Skeletal muscle tissue (tissue), 4 donors: ENCODE data around the gene FILIP1. TPM values are rescaled to one million over a fixed set of nuclear protein-coding genes. Genes with fewer than 3 reads are reported as not detected.

Experiments used
- H3K27ac ChIP-seq: one replicate; pipeline ENCODE4 v1.7.0; 2013; ENCODE audit warnings: mild to moderate bottlenecking, low read depth, low read length, inconsistent platforms
- H3K27me3 ChIP-seq, 3 donors: one replicate each; pipeline ENCODE4 v1.7.0; 2013; ENCODE audit warnings: low read length in 3 of 3; ENCODE audit not compliant: control insufficient read depth in 3 of 3, insufficient read depth in 3 of 3
- H3K36me3 ChIP-seq, 3 donors: one replicate each; pipeline ENCODE4 v1.7.0; 2013; ENCODE audit warnings: low read length in 3 of 3; ENCODE audit not compliant: control insufficient read depth in 3 of 3, insufficient read depth in 3 of 3
- H3K4me1 ChIP-seq, 3 donors: one replicate each; pipeline ENCODE4 v1.7.0; 2013; ENCODE audit warnings: low read length in 3 of 3, mild to moderate bottlenecking in 3 of 3; ENCODE audit not compliant: control insufficient read depth in 3 of 3, insufficient read depth in 3 of 3
- H3K4me3 ChIP-seq, 3 donors: one replicate each; pipeline ENCODE4 v1.7.0; 2013; ENCODE audit warnings: low read length in 3 of 3
- H3K9ac ChIP-seq, 3 donors: one replicate each; pipeline ENCODE4 v1.7.0; 2013; ENCODE audit warnings: low read length in 3 of 3, mild to moderate bottlenecking in 3 of 3, moderate library complexity in 2 of 3, low read depth in 1 of 3
- H3K9me3 ChIP-seq, 3 donors: one replicate each; pipeline ENCODE4 v1.7.0; 2013; ENCODE audit warnings: low read length in 3 of 3; ENCODE audit not compliant: control insufficient read depth in 3 of 3
- total RNA-seq: library from RNA; depleted of rRNA; stranded (reverse); fragments of >200 nt; gene quantifications from one replicate; pipeline ENCODE4 v1.2.3, GENCODE V29; 2014
- donor health status: Osteomylitis.

The FILIP1 gene
- total RNA-seq, 1 donor from 2014 or later = 19.3 TPM

- Histone ChIP-seq H3K9me3 (no peaks in the 10 kb centered on the region), H3K9ac (no peak overlapping the region), H3K4me3 (no peak overlapping the region), H3K27ac (no peak overlapping the region), H3K27me3 (no peaks in the 10 kb centered on the region), H3K4me1 (peaks cover 0 to 3% (median 0%) of the 10 kb centered on the region in 3 donors), H3K36me3 (peaks cover 6 to 11% (median 6%) of the 10 kb centered on the region in 3 donors)
Observed at GRCh38 chr6:75353644-75354043, 140.0 kb downstream of the FILIP1 start.

DNA sequence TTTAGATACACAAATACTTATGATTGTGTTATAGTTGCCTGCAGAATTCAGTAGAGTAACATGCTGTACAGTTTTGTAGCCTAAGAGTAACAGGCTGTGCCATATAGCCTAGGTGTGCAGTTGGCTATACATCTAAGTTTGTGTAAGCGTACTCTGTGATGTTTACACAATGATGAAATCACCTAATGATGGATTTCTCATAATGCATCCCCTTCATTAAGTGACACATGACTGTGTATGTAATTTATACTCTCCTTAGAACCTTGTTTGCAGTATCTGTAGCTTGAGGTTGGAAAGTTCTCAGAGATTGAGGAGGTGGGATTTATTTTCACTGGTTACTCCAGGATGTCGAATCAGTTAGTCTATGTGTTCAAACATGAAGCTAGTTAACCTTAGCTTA lies 142.0 kb downstream of the FILIP1 start:
- Histone ChIP-seq H3K4me3 (no peak overlapping the region), H3K27ac (no peak overlapping the region), H3K9me3 (no peaks in the 10 kb centered on the region), H3K27me3 (no peaks in the 10 kb centered on the region), H3K9ac (no peak overlapping the region), H3K4me1 (peaks cover 0 to 3% (median 0%) of the 10 kb centered on the region in 3 donors), H3K36me3 (peaks cover 3 to 11% (median 6%) of the 10 kb centered on the region in 3 donors)

DNA sequence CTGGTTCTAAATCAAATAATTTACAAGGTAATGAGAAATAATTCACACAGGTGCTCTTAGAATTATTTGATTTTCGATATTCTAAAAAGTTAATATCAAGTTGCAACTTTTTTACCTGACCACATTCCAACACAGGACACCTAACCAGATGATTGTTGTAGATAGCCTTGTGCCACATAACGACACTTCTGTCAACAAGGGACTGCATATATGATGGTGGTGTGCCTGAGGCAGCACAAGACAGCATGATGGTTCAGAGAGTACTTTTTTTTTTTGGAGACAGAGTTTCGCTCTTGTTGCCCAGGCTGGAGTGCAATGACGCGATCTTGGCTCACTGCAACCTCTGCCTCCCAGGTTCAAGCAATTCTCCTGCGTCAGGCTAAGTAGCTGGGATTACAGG lies 142.8 kb downstream of the FILIP1 start:
- peaks cover 3 to 11% (median 6%) of the 10 kb centered on the region in 3 donors for H3K36me3 ChIP-seq
- no peak overlapping the region for H3K9ac ChIP-seq
- H3K27me3 ChIP-seq = no peaks in the 10 kb centered on the region
- H3K4me1 ChIP-seq = peaks cover 0 to 3% (median 0%) of the 10 kb centered on the region in 3 donors
- H3K9me3 ChIP-seq = no peaks in the 10 kb centered on the region
- no peak overlapping the region for H3K4me3 ChIP-seq
- H3K27ac ChIP-seq = no peak overlapping the region

DNA sequence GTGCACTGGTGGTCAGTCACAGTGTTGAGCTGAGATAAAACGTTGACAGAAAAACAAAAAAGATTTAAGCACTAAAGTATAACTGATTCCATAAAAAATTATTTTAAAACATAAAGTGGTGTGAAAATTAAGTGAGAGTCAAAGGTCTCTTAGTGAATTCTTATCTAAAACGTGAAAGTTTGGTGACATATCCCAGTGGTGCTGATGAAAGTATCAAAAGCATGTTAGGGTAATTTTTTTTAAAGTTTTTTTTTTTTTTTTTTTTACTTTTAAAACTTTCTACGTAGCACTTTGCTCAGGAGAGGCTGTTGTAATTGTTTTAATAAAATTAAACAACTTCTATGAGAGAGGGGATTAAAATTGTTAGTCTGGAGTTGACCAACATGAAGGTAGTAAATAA lies 143.4 kb downstream of the FILIP1 start:
- Histone ChIP-seq H3K4me1 (peaks cover 0 to 3% (median 0%) of the 10 kb centered on the region in 3 donors), H3K27ac (no peak overlapping the region), H3K9ac (no peak overlapping the region), H3K4me3 (no peak overlapping the region), H3K36me3 (peaks cover 3 to 11% (median 6%) of the 10 kb centered on the region in 3 donors), H3K9me3 (no peaks in the 10 kb centered on the region), H3K27me3 (no peaks in the 10 kb centered on the region)

- no peaks in the 10 kb centered on the region for H3K9me3 ChIP-seq
- peak overlapping the region in 2 of 3 donors; percentile 14 to 60 for H3K4me3 ChIP-seq
- H3K36me3 ChIP-seq = peaks cover 5 to 11% (median 6%) of the 10 kb centered on the region in 3 donors
- no peak overlapping the region for H3K27ac ChIP-seq
- peaks cover 0 to 3% (median 0%) of the 10 kb centered on the region in 3 donors for H3K4me1 ChIP-seq
- H3K9ac ChIP-seq = no peak overlapping the region
- H3K27me3 ChIP-seq = no peaks in the 10 kb centered on the region
Observed at GRCh38 chr6:75349262-75349984, 144.2 kb downstream of the FILIP1 start.

- peaks cover 6 to 11% (median 8%) of the 10 kb centered on the region in 3 donors for H3K36me3 ChIP-seq
- no peak overlapping the region for H3K4me3 ChIP-seq
- H3K27me3 ChIP-seq = no peaks in the 10 kb centered on the region
- no peak overlapping the region for H3K27ac ChIP-seq
- H3K4me1 ChIP-seq = peaks cover 0 to 3% (median 0%) of the 10 kb centered on the region in 3 donors
- H3K9ac ChIP-seq = no peak overlapping the region
- no peaks in the 10 kb centered on the region for H3K9me3 ChIP-seq
Observed at GRCh38 chr6:75348882-75349261, 144.7 kb downstream of the FILIP1 start.

DNA sequence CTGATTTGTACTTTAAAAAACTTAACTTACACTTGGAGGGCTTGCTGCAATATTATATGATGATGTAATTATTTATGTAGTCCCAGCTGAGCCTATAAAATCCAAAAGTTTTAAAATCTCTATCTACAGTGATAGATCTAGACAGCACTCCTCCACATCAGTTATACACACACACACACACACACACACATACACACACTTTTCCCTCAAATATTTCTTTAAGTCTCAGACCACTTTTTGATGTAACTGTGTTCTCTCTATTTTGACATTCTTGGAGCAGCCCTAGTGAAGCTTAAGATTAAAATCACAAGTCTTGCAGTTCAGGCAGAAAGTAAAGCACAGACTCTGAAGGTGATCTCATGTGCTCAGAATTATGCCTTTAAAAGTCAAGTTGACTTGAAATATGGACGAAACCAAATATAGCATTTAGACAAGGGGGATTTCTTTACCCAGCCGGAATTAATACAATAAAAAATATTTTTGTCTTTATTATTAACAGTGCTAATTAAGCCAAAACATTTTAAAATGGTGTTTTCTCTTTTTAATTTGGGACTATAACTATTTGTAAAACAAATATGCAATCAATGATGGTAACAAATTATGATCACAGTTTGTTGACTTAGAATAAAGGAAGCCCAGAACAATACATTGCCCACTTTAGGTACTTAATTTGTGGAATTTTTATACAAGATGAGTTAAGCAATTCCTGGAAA lies 145.5 kb downstream of the FILIP1 start:
- H3K36me3 ChIP-seq = peaks cover 2 to 6% (median 5%) of the 10 kb centered on the region in 3 donors
- H3K27me3 ChIP-seq = no peaks in the 10 kb centered on the region
- no peak overlapping the region for H3K9ac ChIP-seq
- no peaks in the 10 kb centered on the region for H3K9me3 ChIP-seq
- no peak overlapping the region for H3K4me3 ChIP-seq
- H3K27ac ChIP-seq = no peak overlapping the region
- peaks cover 0 to 3% (median 0%) of the 10 kb centered on the region in 3 donors for H3K4me1 ChIP-seq

GRCh38 chr6:75345413-75345812 lies 148.2 kb downstream of the FILIP1 start:
- no peak overlapping the region for H3K9ac ChIP-seq
- H3K4me3 ChIP-seq = no peak overlapping the region
- H3K9me3 ChIP-seq = no peaks in the 10 kb centered on the region
- peaks cover 0 to 3% (median 0%) of the 10 kb centered on the region in 3 donors for H3K4me1 ChIP-seq
- H3K36me3 ChIP-seq = peaks cover 0 to 9% (median 8%) of the 10 kb centered on the region in 3 donors
- H3K27me3 ChIP-seq = no peaks in the 10 kb centered on the region
- H3K27ac ChIP-seq = no peak overlapping the region

GRCh38 chr6:75344455-75344854 lies 149.1 kb downstream of the FILIP1 start:
- Histone ChIP-seq H3K4me3 (no peak overlapping the region), H3K9ac (no peak overlapping the region), H3K27me3 (no peaks in the 10 kb centered on the region), H3K36me3 (peaks cover 0 to 9% (median 8%) of the 10 kb centered on the region in 3 donors), H3K27ac (no peak overlapping the region), H3K9me3 (no peaks in the 10 kb centered on the region), H3K4me1 (no peaks in the 10 kb centered on the region)

GRCh38 chr6:75344021-75344420 lies 149.6 kb downstream of the FILIP1 start:
- Histone ChIP-seq H3K4me1 (no peaks in the 10 kb centered on the region), H3K27ac (no peak overlapping the region), H3K27me3 (no peaks in the 10 kb centered on the region), H3K36me3 (peaks cover 0 to 9% (median 8%) of the 10 kb centered on the region in 3 donors), H3K4me3 (no peak overlapping the region), H3K9ac (no peak overlapping the region), H3K9me3 (no peaks in the 10 kb centered on the region)
